Measurements from ENCODE around the gene ESRRA. TPM values are rescaled to one million over a fixed set of nuclear protein-coding genes. Genes with fewer than 3 reads are reported as not detected.

The ESRRA gene
- total and polyA plus RNA-seq, 10 of the 15 experiments (the other 5 are each of a cell fraction or from before 2014, with no cell fraction given) = 0.32 to 48.9 (median 12.6) TPM

GRCh38 chr11:64256300-64256699 lies 49.0 kb upstream of the ESRRA start (continued):
- TF ChIP-seq, protein P1, sequence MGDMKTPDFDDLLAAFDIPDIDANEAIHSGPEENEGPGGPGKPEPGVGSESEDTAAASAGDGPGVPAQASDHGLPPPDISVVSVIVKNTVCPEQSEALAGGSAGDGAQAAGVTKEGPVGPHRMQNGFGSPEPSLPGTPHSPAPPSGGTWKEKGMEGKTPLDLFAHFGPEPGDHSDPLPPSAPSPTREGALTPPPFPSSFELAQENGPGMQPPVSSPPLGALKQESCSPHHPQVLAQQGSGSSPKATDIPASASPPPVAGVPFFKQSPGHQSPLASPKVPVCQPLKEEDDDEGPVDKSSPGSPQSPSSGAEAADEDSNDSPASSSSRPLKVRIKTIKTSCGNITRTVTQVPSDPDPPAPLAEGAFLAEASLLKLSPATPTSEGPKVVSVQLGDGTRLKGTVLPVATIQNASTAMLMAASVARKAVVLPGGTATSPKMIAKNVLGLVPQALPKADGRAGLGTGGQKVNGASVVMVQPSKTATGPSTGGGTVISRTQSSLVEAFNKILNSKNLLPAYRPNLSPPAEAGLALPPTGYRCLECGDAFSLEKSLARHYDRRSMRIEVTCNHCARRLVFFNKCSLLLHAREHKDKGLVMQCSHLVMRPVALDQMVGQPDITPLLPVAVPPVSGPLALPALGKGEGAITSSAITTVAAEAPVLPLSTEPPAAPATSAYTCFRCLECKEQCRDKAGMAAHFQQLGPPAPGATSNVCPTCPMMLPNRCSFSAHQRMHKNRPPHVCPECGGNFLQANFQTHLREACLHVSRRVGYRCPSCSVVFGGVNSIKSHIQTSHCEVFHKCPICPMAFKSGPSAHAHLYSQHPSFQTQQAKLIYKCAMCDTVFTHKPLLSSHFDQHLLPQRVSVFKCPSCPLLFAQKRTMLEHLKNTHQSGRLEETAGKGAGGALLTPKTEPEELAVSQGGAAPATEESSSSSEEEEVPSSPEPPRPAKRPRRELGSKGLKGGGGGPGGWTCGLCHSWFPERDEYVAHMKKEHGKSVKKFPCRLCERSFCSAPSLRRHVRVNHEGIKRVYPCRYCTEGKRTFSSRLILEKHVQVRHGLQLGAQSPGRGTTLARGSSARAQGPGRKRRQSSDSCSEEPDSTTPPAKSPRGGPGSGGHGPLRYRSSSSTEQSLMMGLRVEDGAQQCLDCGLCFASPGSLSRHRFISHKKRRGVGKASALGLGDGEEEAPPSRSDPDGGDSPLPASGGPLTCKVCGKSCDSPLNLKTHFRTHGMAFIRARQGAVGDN (IDR thresholded peaks at IDR 0.05) = no peak
- TF ChIP-seq FOS (IDR thresholded peaks at IDR 0.05; ENCODE audit: borderline replicate concordance, extremely low read depth, insufficient read length) (no peak), FOXK2 (IDR thresholded peaks at IDR 0.05) (no peak)

DNA sequence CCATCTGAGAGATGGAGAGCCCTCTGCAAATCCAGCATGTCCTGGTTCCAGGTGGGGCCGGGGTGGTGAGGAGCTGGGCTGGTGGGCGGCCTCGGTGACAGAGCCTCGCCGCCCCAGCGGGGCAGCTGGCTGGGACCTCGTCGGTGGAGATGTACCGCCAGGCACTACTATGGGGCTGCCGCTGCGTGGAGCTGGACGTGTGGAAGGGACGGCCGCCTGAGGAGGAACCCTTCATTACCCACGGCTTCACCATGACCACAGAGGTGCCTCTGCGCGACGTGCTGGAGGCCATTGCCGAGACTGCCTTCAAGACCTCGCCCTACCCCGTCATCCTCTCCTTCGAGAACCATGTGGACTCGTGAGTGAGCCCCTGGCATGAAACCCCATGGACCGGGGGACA lies 47.0 kb upstream of the ESRRA start:
- CTCF ChIA-PET = no interaction called here
- RAD21 ChIA-PET (ENCODE audit: unreplicated experiment) = no interaction called here
- no peaks in the 10 kb centered on the region for H3K27me3 ChIP-seq (replicated peaks in 1 of 2; ENCODE audit: control insufficient read depth in 2 of 2, insufficient read depth in 2 of 2, low read length in 1 of 2)
- POLR2A ChIA-PET = interaction anchor here (0.7 to 1.9 kb wide), 3 partner anchors 9 to 27 kb away, joined by 4 to 7 read pairs (median 4); no protein-coding TSS in a partner anchor
- peaks cover 0 to 5% of the 10 kb centered on the region in 2 experiments; a peak in 2 of 4 replicates for H3K36me3 ChIP-seq (ENCODE audit: control insufficient read depth in 2 of 2, insufficient read depth in 2 of 2, low read length in 1 of 2)
- H2AFZ ChIP-seq (ENCODE audit: control insufficient read depth, low read depth, low read length) = no peak overlapping the region
- no peaks in the 10 kb centered on the region for H3K79me2 ChIP-seq (ENCODE audit: control insufficient read depth, insufficient read depth, low read length)
- H3K9ac ChIP-seq (ENCODE audit: control insufficient read depth, insufficient read depth, low read length) = no peak overlapping the region
- intact Hi-C loops (cut with micrococcal nuclease; ENCODE audit: unreplicated experiment) (no loop called here), in situ Hi-C loops (cut with MboI) (no loop called here)
- SMC1A ChIA-PET (ENCODE audit: uncharacterized antibody, unreplicated experiment) = interaction anchor here (1.2 kb wide), 1 partner anchor 54 kb away, joined by 3 read pairs; no protein-coding TSS in a partner anchor
- ATAC-seq (no peak), DNase-seq (ENCODE audit: low read depth, low spot score) (no peak), FAIRE-seq (no peak)
- 87% methylated on average over 24 of the region's 24 CpGs for WGBS (ENCODE audit: insufficient coverage, insufficient replicate concordance, low lambda C conversion rate, missing lambda C conversion rate)
- no peak overlapping the region for H3K4me2 ChIP-seq (ENCODE audit: control insufficient read depth, insufficient read depth)
- no peak overlapping the region for H3K27ac ChIP-seq (ENCODE audit: control insufficient read depth, insufficient read depth)
- BruUV-seq (replicated peaks) = no TSS peak
- H3K4me1 ChIP-seq (ENCODE audit: control insufficient read depth, insufficient read depth, low read length) = peaks cover 11% of the 10 kb centered on the region
- H3K4me3 ChIP-seq = no peak overlapping the region
- no peaks in the 10 kb centered on the region for H4K20me1 ChIP-seq (ENCODE audit: control insufficient read depth, insufficient read depth)
- no peaks in the 10 kb centered on the region for H3K9me3 ChIP-seq (replicated peaks; ENCODE audit: control insufficient read depth, insufficient read depth, low read length)
- TF ChIP-seq PAX5 (IDR thresholded peaks at IDR 0.05; ENCODE audit: borderline replicate concordance, low read depth, low read length) (no peak), HDAC2 (IDR thresholded peaks at IDR 0.05) (no peak), PBX3 (IDR thresholded peaks at IDR 0.05; ENCODE audit: insufficient replicate concordance, low read depth, low read length) (no peak), IKZF2 (IDR thresholded peaks at IDR 0.05) (no peak), ZNF384 (IDR thresholded peaks at IDR 0.05; ENCODE audit: borderline replicate concordance, low read depth, low read length) (no peak), MTA3 (IDR thresholded peaks at IDR 0.05; ENCODE audit: borderline replicate concordance, low read length) (no peak), STAT3 (IDR thresholded peaks at IDR 0.05; ENCODE audit: low read depth, low read length) (no peak), ZBTB40 (IDR thresholded peaks at IDR 0.05; ENCODE audit: borderline replicate concordance) (no peak), NFYA (IDR thresholded peaks at IDR 0.05; ENCODE audit: borderline replicate concordance, low read depth, low read length) (no peak)
- TF ChIP-seq, protein P2, sequence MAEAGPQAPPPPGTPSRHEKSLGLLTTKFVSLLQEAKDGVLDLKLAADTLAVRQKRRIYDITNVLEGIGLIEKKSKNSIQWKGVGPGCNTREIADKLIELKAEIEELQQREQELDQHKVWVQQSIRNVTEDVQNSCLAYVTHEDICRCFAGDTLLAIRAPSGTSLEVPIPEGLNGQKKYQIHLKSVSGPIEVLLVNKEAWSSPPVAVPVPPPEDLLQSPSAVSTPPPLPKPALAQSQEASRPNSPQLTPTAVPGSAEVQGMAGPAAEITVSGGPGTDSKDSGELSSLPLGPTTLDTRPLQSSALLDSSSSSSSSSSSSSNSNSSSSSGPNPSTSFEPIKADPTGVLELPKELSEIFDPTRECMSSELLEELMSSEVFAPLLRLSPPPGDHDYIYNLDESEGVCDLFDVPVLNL (IDR thresholded peaks at IDR 0.05; ENCODE audit: low read depth, low read length) = no peak
